ENCODE measurements around the gene KLHDC3.

- TF ChIP-seq CTCF (IDR thresholded peaks at IDR 0.05) (no peak), POLR2A (IDR thresholded peaks at IDR 0.05) (no peak)
Observed at GRCh38 chr6:43037706-43038105, 23.7 kb downstream of the KLHDC3 start.

Data from thyroid gland (tissue), 4 donors.